ENCODE results near the gene IPO11.
"Not testable (repeated sequence)": the region's sequence is repeated elsewhere in the genome, so short reads cannot be mapped to it uniquely, and the experiment has no call there.

The IPO11 gene

GRCh38 chr5:62645223-62645622, 232.7 kb downstream of the IPO11 start:
- DNase-seq (ENCODE audit: low spot score): no peak

GRCh38 chr5:62647241-62647640, 234.7 kb downstream of the IPO11 start:
- DNase-seq (ENCODE audit: low spot score): no peak

DNA sequence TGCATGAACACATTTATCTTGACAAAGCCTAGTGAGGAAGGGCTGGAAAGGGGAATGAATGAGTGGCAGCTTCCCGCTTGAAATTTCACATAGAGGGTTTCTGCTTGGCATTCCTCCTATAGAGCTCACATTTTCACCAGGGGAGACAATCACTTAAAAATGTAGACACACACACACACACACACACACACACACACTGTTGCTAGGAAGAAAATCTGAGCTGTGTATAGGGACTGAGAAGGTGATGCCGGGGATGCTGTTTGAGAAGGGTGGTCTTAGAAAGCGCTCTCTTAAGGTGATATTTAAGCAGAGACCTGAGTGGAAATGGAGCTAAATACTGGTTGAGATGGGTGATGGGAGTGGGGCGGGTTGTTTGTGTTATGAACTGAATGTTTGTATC, 236.5 kb downstream of the IPO11 start:
- no peak for DNase-seq (ENCODE audit: low spot score)

DNA sequence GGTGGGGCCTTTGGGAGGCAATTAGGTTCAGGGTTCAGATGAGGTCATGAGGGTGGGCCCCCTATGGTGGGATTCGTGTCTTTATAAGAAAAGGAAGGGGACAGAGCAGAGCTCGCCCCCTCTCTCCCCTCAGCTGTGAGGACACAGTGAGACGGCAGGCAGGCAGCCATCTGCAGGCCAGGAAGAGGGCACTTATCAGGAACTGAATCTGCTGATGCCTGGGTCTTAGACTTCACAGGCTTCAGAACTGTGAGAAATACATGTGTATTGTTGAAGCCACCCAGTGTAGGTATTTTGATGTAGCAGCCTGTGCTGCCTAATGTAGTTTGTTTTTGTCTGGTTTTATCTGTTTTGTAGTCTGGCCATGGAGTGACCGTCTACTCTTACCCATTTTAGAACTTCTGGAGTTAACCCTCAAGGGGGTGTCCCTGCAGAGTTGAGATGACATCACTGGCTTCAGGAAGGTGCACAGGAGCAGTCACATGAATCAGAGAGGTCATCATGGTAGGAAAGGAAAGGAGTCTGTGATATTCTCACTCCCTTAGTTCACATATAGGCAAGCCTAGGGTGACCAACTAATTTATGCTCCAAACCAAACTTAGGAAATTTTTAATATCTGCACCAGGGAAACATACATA, 237.0 kb downstream of the IPO11 start:
- DNase-seq (ENCODE audit: low spot score): no peak

DNA sequence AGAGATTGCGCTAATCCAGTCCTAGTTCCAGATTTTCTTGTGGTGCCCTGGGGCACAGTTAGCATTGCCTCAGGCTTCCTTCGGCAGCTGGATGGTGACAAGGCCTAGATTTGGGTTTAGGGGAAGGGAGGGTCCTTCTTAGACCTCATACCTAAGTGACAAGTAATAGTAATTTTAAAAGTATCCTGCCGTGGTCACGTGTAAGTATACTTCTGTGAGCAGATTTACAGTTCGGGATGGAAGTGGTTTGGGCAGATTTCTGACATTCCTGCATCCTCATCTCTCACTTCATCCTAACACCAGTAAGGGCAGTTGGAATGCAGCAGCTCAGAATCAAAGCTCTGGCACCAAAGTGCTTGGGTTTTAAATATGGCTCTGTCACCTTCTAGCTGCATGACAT, 237.6 kb downstream of the IPO11 start:
- no peak for DNase-seq (ENCODE audit: low spot score)

- no peak for DNase-seq (ENCODE audit: low spot score)
These were observed 239.7 kb downstream of the IPO11 start for GRCh38 chr5:62652225-62652624.

DNA sequence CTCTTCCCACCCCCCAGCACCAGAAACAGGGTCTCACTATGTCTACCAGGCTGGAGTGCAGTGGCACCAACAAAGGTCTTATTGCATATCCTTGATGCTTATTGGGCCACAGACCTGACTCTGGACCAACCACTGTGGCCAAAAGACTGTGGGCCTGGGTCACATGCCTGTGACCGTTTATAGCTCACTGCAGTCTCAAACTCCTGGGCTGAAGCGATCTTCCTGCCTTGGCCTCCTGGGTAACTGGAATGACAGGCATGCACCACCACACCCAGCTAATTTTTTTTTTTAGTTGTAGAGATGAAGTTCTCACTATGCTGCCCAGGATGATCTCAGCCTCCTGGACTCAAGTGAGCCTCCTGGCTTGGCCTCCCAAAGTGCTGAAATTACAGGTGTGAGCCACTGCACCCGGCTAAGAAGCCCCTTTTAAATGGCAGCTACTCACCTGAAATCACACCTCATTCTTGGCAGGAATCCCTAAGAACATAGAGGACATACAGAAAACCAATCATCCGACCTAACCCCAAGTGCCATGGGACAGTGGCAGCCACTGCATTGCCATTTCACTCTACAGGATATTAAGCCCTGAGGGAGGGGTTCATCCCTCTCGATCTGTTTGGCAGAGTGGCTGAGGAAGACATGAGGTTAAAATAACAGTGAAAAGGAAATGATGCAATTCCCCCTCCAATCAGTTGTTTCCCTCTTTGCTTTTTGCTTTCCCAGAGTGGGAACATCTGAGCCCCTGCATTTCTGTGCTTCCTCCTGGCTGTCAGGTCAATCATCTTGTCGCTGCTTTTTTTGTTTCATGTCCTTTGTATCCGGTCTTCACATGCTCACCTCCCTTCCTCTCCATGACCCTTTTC, 240.7 kb downstream of the IPO11 start:
- no peak for DNase-seq (ENCODE audit: low spot score)

GRCh38 chr5:62653864-62654575, 241.5 kb downstream of the IPO11 start:
- no peak for DNase-seq (ENCODE audit: low spot score)

- DNase-seq (ENCODE audit: low spot score): not testable (repeated sequence)
These were observed 245.2 kb downstream of the IPO11 start for GRCh38 chr5:62657772-62658171.

- DNase-seq (ENCODE audit: low spot score): no peak
These were observed 248.6 kb downstream of the IPO11 start for GRCh38 chr5:62661126-62661525.

- no peak for DNase-seq (ENCODE audit: low spot score)
These were observed 250.0 kb downstream of the IPO11 start for GRCh38 chr5:62662521-62662920.

DNA sequence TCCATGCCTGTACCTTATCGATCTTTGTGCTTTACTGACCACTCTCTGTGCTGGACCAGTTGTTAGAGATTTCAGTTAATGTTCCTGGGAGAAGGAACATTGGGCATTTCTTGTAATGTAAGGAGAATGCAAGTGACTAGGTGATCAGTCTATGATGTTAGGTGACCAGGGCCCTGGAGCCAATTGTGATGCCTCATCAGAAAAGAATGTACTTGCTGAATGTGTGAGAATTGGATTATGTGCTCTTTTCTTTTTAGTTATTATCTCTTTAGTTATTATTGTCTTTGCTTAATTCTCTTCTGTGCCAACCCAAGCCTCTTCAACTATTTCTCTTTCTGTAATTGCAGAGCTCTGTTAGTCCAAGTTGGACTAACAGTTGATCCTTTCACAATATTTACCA, 258.9 kb downstream of the IPO11 start:
- no peak for DNase-seq (ENCODE audit: low spot score)

DNA sequence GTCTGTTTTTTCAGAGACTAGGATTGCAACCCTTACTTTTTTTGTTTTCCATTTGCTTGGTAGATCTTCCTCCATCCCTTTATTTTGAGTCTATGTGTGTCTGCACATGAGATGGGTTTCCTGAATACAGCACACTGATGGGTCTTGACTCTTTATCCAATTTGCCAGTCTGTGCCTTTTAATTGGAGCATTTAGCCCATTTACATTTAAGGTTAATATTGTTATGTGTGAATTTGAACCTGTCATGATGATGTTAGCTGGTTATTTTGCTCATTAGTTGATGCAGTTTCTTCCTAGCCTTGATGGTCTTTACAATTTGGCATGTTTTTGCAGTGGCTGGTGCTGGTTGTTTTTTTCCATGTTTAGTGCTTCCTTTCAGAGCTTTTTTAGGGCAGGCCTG, 264.0 kb downstream of the IPO11 start:
- not testable (repeated sequence) for DNase-seq (ENCODE audit: low spot score)

All from RKO (cell line).